Smooth muscle cell of the brain vasculature (primary cell): ENCODE data around the gene KRT33A.
"Not testable (repeated sequence)": the region's sequence is repeated elsewhere in the genome, so short reads cannot be mapped to it uniquely, and the experiment has no call there.

Experiments used
- DNase-seq: peaks from one replicate; pipeline ENCODE4 v3.0.0-alpha.2; 2012; ENCODE audit warnings: low read depth, low spot score

The KRT33A gene

GRCh38 chr17:41350381-41350878 lies at the start of gene KRT33A:
TSS of gene KRT33A (minus strand) at chr17:41350828. CDS start at chr17:41350767, 61 bp downstream.
- not testable (repeated sequence) for DNase-seq

- DNase-seq = no peak
These were observed 46.5 kb upstream of the KRT33A start, which contains the start of gene KRT31 for GRCh38 chr17:41396996-41397660. TSS of gene KRT31 (minus strand) at chr17:41397608. CDS start at chr17:41397539, 69 bp downstream.

- no peak for DNase-seq
These were observed 45.7 kb upstream of the KRT33A start for GRCh38 chr17:41396340-41396739.

GRCh38 chr17:41395611-41396010 lies 45.0 kb upstream of the KRT33A start:
- no peak for DNase-seq

GRCh38 chr17:41395044-41395443 lies 44.4 kb upstream of the KRT33A start:
- not testable (repeated sequence) for DNase-seq

GRCh38 chr17:41394254-41394996 lies 43.8 kb upstream of the KRT33A start:
- no peak for DNase-seq

GRCh38 chr17:41393826-41394225 lies 43.2 kb upstream of the KRT33A start:
- no peak for DNase-seq

GRCh38 chr17:41393294-41393693 lies 42.7 kb upstream of the KRT33A start:
- no peak for DNase-seq

GRCh38 chr17:41392278-41392677 lies 41.6 kb upstream of the KRT33A start:
- no peak for DNase-seq

GRCh38 chr17:41391535-41391934 lies 40.9 kb upstream of the KRT33A start:
- no peak for DNase-seq

GRCh38 chr17:41390411-41390938 lies 39.8 kb upstream of the KRT33A start:
- no peak for DNase-seq

GRCh38 chr17:41387670-41388069 lies 37.0 kb upstream of the KRT33A start:
- no peak for DNase-seq

- no peak for DNase-seq
These were observed 35.6 kb upstream of the KRT33A start for GRCh38 chr17:41386227-41386626.

GRCh38 chr17:41383690-41384089 lies 33.1 kb upstream of the KRT33A start:
- DNase-seq = no peak

GRCh38 chr17:41382394-41382793 lies 31.8 kb upstream of the KRT33A start:
- no peak for DNase-seq

- DNase-seq = not testable (repeated sequence)
These were observed 31.3 kb upstream of the KRT33A start, which contains the start of gene KRT34 for GRCh38 chr17:41381943-41382342. TSS of gene KRT34 (minus strand) at chr17:41382306. CDS start at chr17:41382246, 60 bp downstream.

- not testable (repeated sequence) for DNase-seq
These were observed 29.5 kb upstream of the KRT33A start for GRCh38 chr17:41380091-41380490.

- DNase-seq = no peak
These were observed 26.9 kb upstream of the KRT33A start for GRCh38 chr17:41377546-41377945.

- DNase-seq = no peak
These were observed 19.1 kb upstream of the KRT33A start, which contains the start of gene KRT33B for GRCh38 chr17:41369713-41370112. TSS of gene KRT33B (minus strand) at chr17:41369813. CDS start at chr17:41369750, 63 bp downstream.

- no peak for DNase-seq
These were observed 18.4 kb upstream of the KRT33A start for GRCh38 chr17:41369023-41369422.

- DNase-seq = no peak
These were observed 16.9 kb upstream of the KRT33A start for GRCh38 chr17:41367426-41368075.

- DNase-seq = no peak
These were observed 15.4 kb upstream of the KRT33A start for GRCh38 chr17:41366070-41366469.
